Adrenal gland (tissue), 5 donors: ENCODE measurements around the gene R3HDM4.

Source experiments
- POLR2A ChIP-seq, 2 donors: fragments of 450-650 bp; IDR thresholded peaks; one replicate each; pipeline ENCODE4 v1.6.1; 2017; ENCODE audit warnings: antibody characterized with exemption in 2 of 2, mild to moderate bottlenecking in 2 of 2, moderate library complexity in 1 of 2
- TF ChIP-seq, protein P1 (sequence below), 6 experiments: fragments of 450-650 bp in 4 of 6; fragments of 200-600 bp in 2 of 6; sonication (generic) in 1 of 6; IDR thresholded peaks; 1 replicate in 5 of 6; 2 replicates in 1 of 6; pipeline versions ENCODE4 v1.5.1 to v1.8.0; 2016 to 2021; ENCODE audit warnings: antibody characterized with exemption in 6 of 6, mild to moderate bottlenecking in 2 of 6, moderate library complexity in 1 of 6
- donor health status: DM: no; HTN: no; CAD: no.

DNA sequence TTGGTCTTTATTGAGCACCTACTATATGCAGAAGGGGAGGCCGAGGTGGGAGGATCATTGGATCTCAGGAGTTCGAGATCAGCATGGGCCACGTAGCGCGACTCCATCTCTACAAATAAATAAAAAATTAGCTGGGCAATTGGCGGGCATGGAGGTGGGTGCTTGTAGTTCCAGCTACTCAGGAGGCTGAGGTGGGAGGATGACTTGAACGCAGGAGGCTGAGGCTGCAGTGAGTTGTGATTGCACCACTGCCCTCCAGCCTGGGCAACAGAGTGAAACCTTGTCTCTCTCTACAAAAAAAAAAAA lies 49.8 kb downstream of the R3HDM4 start:
- TF ChIP-seq, protein P1, sequence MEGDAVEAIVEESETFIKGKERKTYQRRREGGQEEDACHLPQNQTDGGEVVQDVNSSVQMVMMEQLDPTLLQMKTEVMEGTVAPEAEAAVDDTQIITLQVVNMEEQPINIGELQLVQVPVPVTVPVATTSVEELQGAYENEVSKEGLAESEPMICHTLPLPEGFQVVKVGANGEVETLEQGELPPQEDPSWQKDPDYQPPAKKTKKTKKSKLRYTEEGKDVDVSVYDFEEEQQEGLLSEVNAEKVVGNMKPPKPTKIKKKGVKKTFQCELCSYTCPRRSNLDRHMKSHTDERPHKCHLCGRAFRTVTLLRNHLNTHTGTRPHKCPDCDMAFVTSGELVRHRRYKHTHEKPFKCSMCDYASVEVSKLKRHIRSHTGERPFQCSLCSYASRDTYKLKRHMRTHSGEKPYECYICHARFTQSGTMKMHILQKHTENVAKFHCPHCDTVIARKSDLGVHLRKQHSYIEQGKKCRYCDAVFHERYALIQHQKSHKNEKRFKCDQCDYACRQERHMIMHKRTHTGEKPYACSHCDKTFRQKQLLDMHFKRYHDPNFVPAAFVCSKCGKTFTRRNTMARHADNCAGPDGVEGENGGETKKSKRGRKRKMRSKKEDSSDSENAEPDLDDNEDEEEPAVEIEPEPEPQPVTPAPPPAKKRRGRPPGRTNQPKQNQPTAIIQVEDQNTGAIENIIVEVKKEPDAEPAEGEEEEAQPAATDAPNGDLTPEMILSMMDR (IDR thresholded peaks at IDR 0.05), result no peak
- no peak for TF ChIP-seq POLR2A (IDR thresholded peaks at IDR 0.05)
